Endothelial cell of umbilical vein (primary cell): ENCODE data around the gene CYGB.

Experiments
- CTCF ChIP-seq, 2 donors: IDR thresholded peaks; 1 replicate in 1 of 2; 2 replicates in 1 of 2; pipeline ENCODE4 v1.5.1; 2011; ENCODE audit warnings: low read length in 2 of 2, mild to moderate bottlenecking in 2 of 2, moderate library complexity in 2 of 2, control low read depth in 1 of 2, inconsistent platforms in 1 of 2, low read depth in 1 of 2; ENCODE audit not compliant: insufficient read depth in 1 of 2; ENCODE audit errors: extremely low read depth in 1 of 2
- EZH2 ChIP-seq: IDR thresholded peaks from 2 replicates; pipeline ENCODE4 v1.6.1; 2012; ENCODE audit warnings: borderline replicate concordance, low read depth, mild to moderate bottlenecking, moderate library complexity, low read length, inconsistent platforms; ENCODE audit not compliant: severe bottlenecking
- FOS ChIP-seq: IDR thresholded peaks from 2 replicates; pipeline ENCODE4 v1.6.1; 2011; ENCODE audit warnings: mild to moderate bottlenecking, low read length, moderate library complexity, borderline replicate concordance; ENCODE audit not compliant: insufficient read depth
- GATA2 ChIP-seq: IDR thresholded peaks from 2 replicates; pipeline ENCODE4 v1.7.0; 2011; ENCODE audit warnings: low read depth, mild to moderate bottlenecking, moderate library complexity, mixed read lengths, low read length; ENCODE audit not compliant: insufficient read length, insufficient read depth
- JUN ChIP-seq: IDR thresholded peaks from 2 replicates; pipeline ENCODE4 v1.6.1; 2011; ENCODE audit warnings: borderline replicate concordance, low read depth; ENCODE audit not compliant: insufficient read length, insufficient read depth
- MAX ChIP-seq: IDR thresholded peaks from 2 replicates; pipeline ENCODE4 v1.6.1; 2011; ENCODE audit not compliant: insufficient read depth, insufficient read length
- POLR2A ChIP-seq: IDR thresholded peaks from 2 replicates; pipeline ENCODE4 v1.6.1; 2012; ENCODE audit warnings: low read depth, mild to moderate bottlenecking, control low read depth, low read length
- POLR2AphosphoS5 ChIP-seq: IDR thresholded peaks from 2 replicates; pipeline ENCODE4 v1.6.1; 2012; ENCODE audit warnings: low read depth, mild to moderate bottlenecking, control low read depth, low read length, moderate library complexity; ENCODE audit not compliant: insufficient read depth

DNA sequence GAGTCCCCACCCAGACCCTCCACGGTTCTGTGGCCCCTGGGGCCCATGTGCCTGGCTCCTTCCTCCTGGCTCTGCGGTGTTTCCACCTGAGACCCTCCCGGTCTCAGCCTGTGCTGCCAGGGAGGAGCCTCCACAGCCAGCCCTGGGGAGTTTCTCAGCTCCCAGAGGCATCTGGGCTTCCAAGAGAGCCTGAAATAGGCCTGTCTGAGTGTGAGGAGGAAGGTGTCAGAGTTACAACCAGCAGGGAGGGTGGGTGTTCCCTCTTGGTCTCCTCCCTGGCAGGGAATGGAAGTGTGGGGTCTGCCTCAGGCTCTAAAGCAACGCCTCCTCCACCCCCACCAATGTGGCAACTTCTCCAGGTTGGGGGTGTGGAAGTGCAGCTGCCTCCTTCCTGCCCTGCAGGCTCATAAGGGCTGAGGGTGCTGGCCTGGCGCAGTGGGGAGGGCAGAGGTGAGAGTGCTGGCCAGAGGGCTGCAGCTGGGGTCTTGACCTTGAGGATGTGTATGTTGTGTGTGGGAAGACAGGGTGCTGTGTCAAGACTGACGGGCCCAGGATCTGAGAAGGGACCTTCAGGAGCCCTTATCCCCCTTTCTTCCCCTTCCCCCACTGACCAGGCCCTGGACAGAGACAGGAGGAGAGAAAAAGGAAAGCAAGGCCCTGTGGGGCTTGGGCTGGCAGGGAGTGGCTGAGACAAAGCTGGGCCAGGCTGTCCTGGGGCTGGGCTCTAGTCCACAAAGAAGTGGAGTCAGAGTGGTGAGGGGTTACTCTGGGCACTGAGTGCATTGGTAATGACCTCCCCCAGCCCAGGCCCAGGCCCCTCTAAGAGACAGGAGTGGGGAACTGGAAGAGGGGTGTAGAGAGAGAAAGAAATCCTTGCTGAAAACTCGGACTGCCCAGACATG lies 2.4 kb downstream of the CYGB start:
- TF ChIP-seq POLR2AphosphoS5 (no peak), FOS (no peak), EZH2 (no peak), CTCF (IDR thresholded peaks at IDR 0.05; ENCODE audit: extremely low read depth in 1 of 2, insufficient read depth in 1 of 2, low read depth in 1 of 2, low read length in 2 of 2) (no peak), POLR2A (no peak), MAX (no peak), GATA2 (no peak), JUN (no peak)
